ENCODE results near the gene EHD4.

The EHD4 gene

DNA sequence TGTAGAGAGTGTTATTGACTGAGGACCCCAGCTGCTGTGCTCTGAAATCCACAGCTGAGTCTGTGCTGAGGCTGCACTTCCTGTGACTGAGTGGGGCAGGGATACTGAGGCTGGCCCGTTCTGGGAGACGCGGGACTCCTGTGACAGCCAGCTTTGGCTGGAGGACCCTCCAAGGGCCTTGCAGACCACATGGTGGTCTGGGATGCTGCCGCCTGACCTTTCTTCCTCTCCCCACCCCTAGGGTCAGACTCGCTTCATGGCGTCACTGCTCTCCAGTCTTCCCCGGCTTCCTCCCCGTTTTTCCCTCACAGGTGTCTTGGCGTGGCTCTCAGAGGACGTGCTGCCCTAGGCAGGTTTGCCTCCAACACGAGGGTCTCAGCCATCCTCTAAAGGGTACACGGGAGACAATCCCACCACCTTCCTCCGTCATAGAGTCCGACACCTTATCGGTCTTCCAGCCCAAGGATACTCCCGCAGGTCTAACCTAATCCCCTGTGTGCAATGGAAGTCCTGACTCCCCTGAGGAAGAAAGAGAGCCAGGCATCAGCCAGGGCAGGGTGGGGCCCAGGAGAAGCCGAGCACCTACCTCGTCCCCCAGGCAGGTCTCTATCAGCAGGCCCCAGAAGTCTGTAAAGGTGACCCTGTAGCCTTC lies 19.9 kb upstream of the EHD4 start:
- no peak overlapping the region for H3K9ac ChIP-seq (ENCODE audit: low read length)

DNA sequence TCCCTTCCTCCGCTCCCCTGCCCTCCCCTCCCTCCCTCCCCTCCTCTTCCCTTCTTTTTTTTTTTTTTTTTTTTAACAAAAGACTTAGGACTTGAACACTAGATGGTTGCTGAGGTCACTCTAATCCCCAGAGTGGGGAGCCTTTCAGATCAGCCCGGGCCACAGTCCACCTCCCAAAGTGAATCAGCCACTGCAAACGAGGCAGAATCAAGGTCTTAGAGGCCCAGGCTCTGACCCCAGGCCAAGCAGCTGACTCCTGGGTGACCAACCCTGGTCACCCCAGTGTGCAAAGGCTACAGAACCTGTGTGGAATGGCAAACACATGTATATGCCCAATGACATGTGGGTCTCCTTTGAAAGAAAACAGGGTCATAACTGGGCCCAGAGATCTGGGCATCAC lies 18.3 kb upstream of the EHD4 start:
- Histone ChIP-seq H3K27me3 (ENCODE audit: control insufficient read depth, insufficient read depth, low read length) (no peaks in the 10 kb centered on the region), H3K4me3 (ENCODE audit: low read length) (no peak overlapping the region), H3K36me3 (ENCODE audit: control insufficient read depth, insufficient read depth, low read length) (no peaks in the 10 kb centered on the region)

More for the DNA sequence above, 19.9 kb upstream of the EHD4 start:
- Histone ChIP-seq H3K27me3 (ENCODE audit: control insufficient read depth, insufficient read depth, low read length) (no peaks in the 10 kb centered on the region), H3K27ac (ENCODE audit: low read depth, low read length) (no peak overlapping the region), H3K4me1 (ENCODE audit: control insufficient read depth, insufficient read depth, low read length) (no peaks in the 10 kb centered on the region), H3K4me3 (ENCODE audit: low read length) (no peak overlapping the region), H3K36me3 (ENCODE audit: control insufficient read depth, insufficient read depth, low read length) (no peaks in the 10 kb centered on the region)

DNA sequence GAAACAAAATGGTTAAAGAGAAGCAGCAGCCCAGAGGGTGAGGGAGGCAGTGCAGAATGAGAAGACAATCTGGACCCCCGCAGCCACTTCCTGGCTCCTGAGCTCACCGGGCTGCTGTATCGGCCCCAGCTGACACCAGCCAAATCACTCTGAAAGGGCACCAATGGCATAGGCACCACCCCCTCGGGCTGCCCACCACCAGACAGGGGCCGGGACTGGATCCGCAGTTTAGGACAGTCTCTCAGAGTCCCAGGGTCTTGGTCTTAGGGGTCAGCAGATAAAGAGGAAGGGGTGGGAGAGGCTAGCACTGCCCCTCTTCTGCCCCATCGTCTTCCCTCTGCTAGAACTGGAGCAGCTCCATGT lies 17.9 kb upstream of the EHD4 start:
- Histone ChIP-seq H3K4me1 (ENCODE audit: control insufficient read depth, insufficient read depth, low read length) (no peaks in the 10 kb centered on the region), H3K4me3 (ENCODE audit: low read length) (no peak overlapping the region), H3K36me3 (ENCODE audit: control insufficient read depth, insufficient read depth, low read length) (no peaks in the 10 kb centered on the region), H3K27ac (ENCODE audit: low read depth, low read length) (no peak overlapping the region), H3K27me3 (ENCODE audit: control insufficient read depth, insufficient read depth, low read length) (no peaks in the 10 kb centered on the region), H3K9ac (ENCODE audit: low read length) (no peak overlapping the region)

More for the DNA sequence above, 18.3 kb upstream of the EHD4 start:
- H3K27ac ChIP-seq (ENCODE audit: low read depth, low read length): no peak overlapping the region
- H3K9ac ChIP-seq (ENCODE audit: low read length): no peak overlapping the region
- H3K4me1 ChIP-seq (ENCODE audit: control insufficient read depth, insufficient read depth, low read length): no peaks in the 10 kb centered on the region

DNA sequence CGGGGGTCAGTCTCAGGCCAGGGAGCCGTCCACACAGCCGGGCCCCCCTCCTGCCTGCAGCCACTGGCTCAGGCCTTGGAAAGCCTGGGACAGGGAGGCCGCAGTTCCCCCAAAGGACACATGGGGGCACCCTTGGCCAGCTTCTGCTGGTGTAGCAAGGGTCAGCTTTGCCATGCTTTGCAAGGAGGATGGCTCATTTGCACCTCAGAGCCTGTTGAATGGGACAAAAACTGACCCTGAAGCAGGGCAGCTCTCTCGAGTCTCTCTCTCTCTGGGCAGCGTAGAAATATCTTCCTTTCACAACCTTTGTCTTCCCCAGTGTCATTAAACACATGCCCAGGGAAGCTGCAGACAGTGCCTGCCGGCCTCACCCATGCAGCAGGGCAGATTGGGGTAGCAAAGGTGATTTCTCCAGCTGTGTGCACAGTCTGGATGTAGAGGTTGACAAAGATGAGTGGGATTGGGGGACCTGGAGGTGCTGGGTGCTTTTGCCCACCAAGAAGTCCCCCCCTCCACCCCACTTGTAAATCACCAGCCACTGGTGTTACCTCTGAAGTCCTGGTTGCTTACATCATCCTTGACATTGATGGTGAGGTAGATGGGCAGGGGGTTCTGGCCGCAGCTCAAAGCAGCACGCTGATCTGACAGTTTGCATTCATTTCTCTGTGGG lies 17.4 kb upstream of the EHD4 start:
- Histone ChIP-seq H3K4me3 (ENCODE audit: low read length) (no peak overlapping the region), H3K36me3 (ENCODE audit: control insufficient read depth, insufficient read depth, low read length) (no peaks in the 10 kb centered on the region), H3K9ac (ENCODE audit: low read length) (no peak overlapping the region), H3K27me3 (ENCODE audit: control insufficient read depth, insufficient read depth, low read length) (no peaks in the 10 kb centered on the region), H3K4me1 (ENCODE audit: control insufficient read depth, insufficient read depth, low read length) (no peaks in the 10 kb centered on the region), H3K27ac (ENCODE audit: low read depth, low read length) (no peak overlapping the region)

DNA sequence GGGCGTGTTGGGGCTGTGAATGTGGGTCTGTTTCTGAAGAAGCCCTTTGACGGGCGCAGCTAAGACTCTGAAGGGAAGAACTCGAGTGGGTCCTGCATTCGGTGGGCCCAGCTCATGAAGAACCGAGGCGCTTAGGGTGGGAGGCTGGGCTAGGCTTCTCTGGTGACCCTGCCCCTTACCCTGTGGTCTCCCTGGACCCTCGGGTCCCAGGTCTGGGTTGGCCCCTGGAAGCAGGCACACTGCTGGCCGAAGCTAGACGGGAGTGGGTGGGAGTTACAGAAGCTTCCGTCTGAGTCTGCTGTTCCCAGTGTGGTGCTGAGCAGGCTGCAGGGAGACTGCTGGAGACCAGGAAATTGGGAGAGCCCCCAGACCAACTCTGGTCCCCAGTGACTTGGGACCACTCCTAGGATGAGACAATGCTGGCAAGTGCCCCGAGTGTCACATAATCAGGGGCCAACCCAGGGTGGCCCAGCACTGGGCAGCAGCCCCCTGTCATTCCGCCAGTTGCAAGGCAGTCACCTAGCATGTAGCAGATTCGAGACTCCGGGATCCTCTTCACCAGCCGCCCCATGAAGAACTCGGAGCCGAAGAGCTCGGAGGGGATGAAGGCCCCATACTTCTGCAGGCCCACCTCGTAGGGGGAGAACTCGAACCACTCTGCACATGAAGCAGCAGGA lies 16.7 kb upstream of the EHD4 start:
- H3K9ac ChIP-seq (ENCODE audit: low read length): no peak overlapping the region
- no peaks in the 10 kb centered on the region for H3K27me3 ChIP-seq (ENCODE audit: control insufficient read depth, insufficient read depth, low read length)
- H3K4me3 ChIP-seq (ENCODE audit: low read length): no peak overlapping the region
- H3K36me3 ChIP-seq (ENCODE audit: control insufficient read depth, insufficient read depth, low read length): no peaks in the 10 kb centered on the region
- H3K27ac ChIP-seq (ENCODE audit: low read depth, low read length): no peak overlapping the region
- no peaks in the 10 kb centered on the region for H3K4me1 ChIP-seq (ENCODE audit: control insufficient read depth, insufficient read depth, low read length)

DNA sequence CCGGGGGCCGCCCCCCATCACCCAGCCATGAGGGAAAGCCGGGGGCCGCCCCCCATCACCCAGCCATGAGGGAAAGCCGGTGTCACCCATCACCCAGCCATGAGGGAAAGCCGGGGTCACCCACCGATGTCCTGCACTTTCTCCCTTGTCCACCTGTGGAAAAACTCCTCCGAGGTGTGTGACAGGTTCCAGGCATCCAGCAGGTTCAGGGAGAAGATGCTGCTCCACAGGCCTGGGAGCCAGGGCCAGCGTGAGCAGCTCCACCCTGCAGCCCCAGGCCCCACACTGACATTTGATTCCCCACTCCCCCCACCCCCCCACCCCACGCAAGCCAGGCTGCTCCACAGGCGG lies 15.5 kb upstream of the EHD4 start:
- Histone ChIP-seq H3K36me3 (ENCODE audit: control insufficient read depth, insufficient read depth, low read length) (no peaks in the 10 kb centered on the region), H3K27me3 (ENCODE audit: control insufficient read depth, insufficient read depth, low read length) (no peaks in the 10 kb centered on the region), H3K4me3 (ENCODE audit: low read length) (no peak overlapping the region), H3K4me1 (ENCODE audit: control insufficient read depth, insufficient read depth, low read length) (no peaks in the 10 kb centered on the region), H3K27ac (ENCODE audit: low read depth, low read length) (no peak overlapping the region), H3K9ac (ENCODE audit: low read length) (no peak overlapping the region)

DNA sequence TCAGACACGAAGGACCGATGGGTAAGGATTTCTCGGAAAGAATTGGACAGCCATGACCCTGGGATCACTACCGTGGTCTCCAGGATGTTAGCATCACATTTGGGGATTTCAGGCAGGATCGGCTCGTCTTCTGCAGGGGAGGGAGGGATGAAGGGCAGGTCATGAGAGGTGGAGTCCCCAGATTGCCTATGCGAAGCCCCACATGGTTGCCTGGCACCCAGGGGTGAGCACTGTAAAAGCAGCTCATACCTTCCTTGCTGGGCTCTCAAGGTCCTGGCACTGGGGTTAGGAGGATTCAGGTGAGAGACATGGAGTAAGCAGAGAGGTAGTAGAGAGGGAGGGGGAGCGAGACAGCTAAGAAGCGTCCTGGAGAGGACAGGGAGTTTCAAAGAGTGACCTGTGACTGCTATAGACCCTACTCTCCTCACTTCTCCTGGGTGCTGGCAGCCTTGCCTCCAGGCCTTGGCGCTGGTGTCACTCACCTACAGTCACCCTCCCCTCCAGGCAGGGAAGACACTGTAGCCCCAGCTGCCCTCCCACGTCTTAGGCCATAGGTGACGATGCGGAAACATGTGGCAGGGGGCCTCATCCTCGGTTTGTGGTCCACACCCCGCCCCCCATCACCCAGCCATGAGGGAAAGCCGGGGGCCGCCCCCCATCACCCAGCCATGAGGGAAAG lies 15.0 kb upstream of the EHD4 start:
- Histone ChIP-seq H3K4me1 (ENCODE audit: control insufficient read depth, insufficient read depth, low read length) (no peaks in the 10 kb centered on the region), H3K27me3 (ENCODE audit: control insufficient read depth, insufficient read depth, low read length) (no peaks in the 10 kb centered on the region), H3K9ac (ENCODE audit: low read length) (no peak overlapping the region), H3K27ac (ENCODE audit: low read depth, low read length) (no peak overlapping the region), H3K4me3 (ENCODE audit: low read length) (no peak overlapping the region), H3K36me3 (ENCODE audit: control insufficient read depth, insufficient read depth, low read length) (no peaks in the 10 kb centered on the region)

DNA sequence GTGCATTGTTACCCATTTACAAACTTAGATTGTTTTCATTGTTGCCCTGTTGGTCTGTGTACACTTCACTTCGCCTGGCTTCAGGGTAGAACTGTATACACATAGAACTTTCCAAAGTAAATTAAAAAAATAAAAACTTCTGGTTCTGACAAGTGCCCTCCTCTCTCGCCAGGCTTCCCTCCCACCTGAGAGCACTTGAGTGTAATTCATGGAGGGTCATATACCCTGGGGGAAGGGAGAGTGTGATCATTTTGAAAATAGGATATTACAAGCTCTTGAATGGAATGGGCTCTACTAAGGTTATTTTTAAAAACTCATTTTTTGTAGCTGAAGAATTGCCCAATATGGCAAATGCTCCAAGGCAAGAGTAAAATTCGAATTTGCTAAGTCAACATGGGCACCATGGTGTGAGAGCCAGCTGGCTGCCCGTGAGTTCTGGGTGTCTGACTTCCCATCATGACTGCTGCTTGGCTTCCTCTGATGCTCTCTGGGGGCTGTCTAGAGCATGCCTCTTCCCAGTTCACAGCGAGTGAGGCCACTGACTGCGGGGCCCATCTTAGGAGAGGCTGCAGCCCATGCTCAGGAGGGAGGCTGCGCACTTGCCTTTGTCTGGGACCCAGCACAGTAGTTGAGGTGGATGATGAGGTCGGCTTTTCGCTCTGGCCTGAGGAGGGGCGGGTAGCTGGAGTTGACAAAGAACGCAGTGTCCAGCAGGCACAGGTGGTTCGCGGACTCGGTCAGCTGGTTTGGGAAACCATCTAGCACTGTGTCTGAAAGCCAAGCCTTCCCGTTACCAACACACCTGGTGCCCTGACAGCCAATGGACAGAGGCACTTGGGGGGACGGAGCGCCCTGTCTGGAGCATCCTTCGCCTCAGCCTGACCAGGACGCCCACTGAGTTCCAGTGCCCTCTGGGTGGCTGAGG lies 13.1 kb upstream of the EHD4 start:
- no peak overlapping the region for H3K9ac ChIP-seq (ENCODE audit: low read length)
- no peak overlapping the region for H3K4me3 ChIP-seq (ENCODE audit: low read length)
- H3K36me3 ChIP-seq (ENCODE audit: control insufficient read depth, insufficient read depth, low read length): no peaks in the 10 kb centered on the region
- no peaks in the 10 kb centered on the region for H3K27me3 ChIP-seq (ENCODE audit: control insufficient read depth, insufficient read depth, low read length)
- H3K4me1 ChIP-seq (ENCODE audit: control insufficient read depth, insufficient read depth, low read length): no peaks in the 10 kb centered on the region
- H3K27ac ChIP-seq (ENCODE audit: low read depth, low read length): no peak overlapping the region

DNA sequence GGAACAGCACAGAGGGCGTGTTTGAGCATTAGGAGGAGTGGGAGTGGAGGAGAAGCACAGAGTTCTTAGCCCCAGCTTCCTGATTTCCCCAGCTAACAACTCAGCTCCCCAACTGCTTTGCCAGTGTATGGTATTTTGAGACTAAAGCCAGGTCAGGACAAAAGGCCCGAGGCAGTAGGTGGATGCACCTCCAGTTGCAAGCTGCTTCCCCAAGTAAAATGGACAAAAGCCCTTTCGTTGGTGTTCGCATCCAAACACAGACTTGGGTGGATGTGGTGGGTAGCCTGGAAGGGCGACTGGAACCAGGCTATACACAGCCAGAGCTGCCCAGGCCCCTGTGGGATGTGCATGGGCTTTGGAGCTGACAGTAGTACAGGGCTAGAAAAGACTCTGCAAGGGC lies 12.3 kb upstream of the EHD4 start:
- no peak overlapping the region for H3K4me3 ChIP-seq (ENCODE audit: low read length)
- H3K9ac ChIP-seq (ENCODE audit: low read length): no peak overlapping the region
- no peaks in the 10 kb centered on the region for H3K27me3 ChIP-seq (ENCODE audit: control insufficient read depth, insufficient read depth, low read length)
- H3K27ac ChIP-seq (ENCODE audit: low read depth, low read length): no peak overlapping the region
- no peaks in the 10 kb centered on the region for H3K36me3 ChIP-seq (ENCODE audit: control insufficient read depth, insufficient read depth, low read length)
- no peaks in the 10 kb centered on the region for H3K4me1 ChIP-seq (ENCODE audit: control insufficient read depth, insufficient read depth, low read length)

DNA sequence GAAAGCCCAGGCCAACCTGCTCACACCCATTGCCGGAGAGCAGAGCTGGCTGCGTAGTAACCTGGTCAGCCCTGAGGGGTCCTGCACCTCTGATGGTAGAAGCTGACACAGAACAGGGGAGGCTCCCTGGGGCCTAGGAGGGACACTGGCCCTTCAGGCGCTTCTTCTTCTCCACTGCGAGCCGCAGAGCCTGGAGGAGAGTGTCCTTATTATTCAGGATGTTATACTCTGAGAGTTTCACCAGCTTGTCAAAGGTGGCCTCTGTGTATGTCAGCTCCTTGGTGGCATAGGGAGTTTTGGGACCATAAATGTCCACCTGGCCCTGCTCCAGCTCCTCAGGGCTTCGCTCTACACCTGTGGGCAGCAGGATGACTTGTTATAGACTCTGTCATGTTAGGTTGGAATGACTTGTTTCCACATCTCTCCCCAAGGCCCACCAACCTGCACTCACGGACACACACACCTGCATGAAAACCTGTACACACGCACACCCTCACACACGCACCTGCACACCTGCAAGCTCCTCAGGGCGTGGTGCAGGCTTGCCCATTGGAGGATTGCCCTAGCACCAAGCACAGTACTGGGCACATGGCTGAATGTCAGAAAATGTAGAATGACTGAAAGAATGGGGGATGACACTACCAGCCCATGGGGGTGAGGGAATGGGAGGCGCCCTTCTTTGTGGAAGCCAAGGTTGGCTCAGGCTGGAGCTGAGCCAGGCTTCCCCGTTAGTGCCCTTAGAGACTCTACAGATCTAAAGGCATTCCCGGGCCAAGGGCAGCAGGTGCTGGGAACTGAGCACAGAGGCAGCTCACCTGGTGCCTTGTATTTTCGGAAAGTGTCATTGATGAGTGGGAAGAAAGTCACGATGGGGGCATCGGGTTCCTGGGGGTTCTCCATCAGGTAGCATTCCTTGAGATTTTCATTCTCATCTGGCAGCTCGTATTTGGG lies 11.5 kb upstream of the EHD4 start:
- no peak overlapping the region for H3K9ac ChIP-seq (ENCODE audit: low read length)
- no peak overlapping the region for H3K4me3 ChIP-seq (ENCODE audit: low read length)
- no peak overlapping the region for H3K27ac ChIP-seq (ENCODE audit: low read depth, low read length)
- no peaks in the 10 kb centered on the region for H3K4me1 ChIP-seq (ENCODE audit: control insufficient read depth, insufficient read depth, low read length)
- no peaks in the 10 kb centered on the region for H3K36me3 ChIP-seq (ENCODE audit: control insufficient read depth, insufficient read depth, low read length)
- H3K27me3 ChIP-seq (ENCODE audit: control insufficient read depth, insufficient read depth, low read length): no peaks in the 10 kb centered on the region

DNA sequence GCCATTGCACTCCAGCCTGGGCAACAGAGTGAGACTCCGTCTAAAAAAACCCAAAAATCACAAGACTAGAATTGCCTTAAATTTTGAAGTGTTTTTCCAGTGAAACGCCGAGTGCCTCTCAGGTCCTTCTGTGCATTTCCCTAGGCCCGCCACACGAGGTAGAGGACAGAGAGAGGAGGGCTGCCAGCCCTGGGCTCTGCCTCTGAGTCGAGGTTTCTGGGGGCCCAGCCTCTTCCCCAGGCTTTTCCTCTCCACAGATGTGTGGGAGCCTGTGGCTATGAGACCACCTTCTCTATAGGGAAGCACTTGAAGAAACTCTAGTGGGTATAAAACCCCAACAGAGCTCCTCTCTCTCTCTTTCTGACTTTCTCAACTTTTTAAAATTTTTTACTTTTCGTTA lies 10.9 kb upstream of the EHD4 start:
- Histone ChIP-seq H3K4me1 (ENCODE audit: control insufficient read depth, insufficient read depth, low read length) (no peaks in the 10 kb centered on the region), H3K27ac (ENCODE audit: low read depth, low read length) (no peak overlapping the region), H3K4me3 (ENCODE audit: low read length) (no peak overlapping the region), H3K27me3 (ENCODE audit: control insufficient read depth, insufficient read depth, low read length) (no peaks in the 10 kb centered on the region), H3K36me3 (ENCODE audit: control insufficient read depth, insufficient read depth, low read length) (no peaks in the 10 kb centered on the region), H3K9ac (ENCODE audit: low read length) (no peak overlapping the region)

Measured in rectal smooth muscle tissue (tissue), 1 donor.